Inflammatory macrophage treated with lipopolysaccharide for 1 hour (primary cell): ENCODE results near the gene NLRC4.
A peak's percentile ranks its signal among the peaks of the same experiment; 100 is the strongest.
"Not testable (repeated sequence)": the region's sequence is repeated elsewhere in the genome, so short reads cannot be mapped to it uniquely, and the experiment has no call there.

Source experiments
- DNase-seq, 2 donors: peaks; one replicate each; pipeline ENCODE4 v3.0.0-alpha.2; 2020 to 2022

NLRC4 gene, protein sequence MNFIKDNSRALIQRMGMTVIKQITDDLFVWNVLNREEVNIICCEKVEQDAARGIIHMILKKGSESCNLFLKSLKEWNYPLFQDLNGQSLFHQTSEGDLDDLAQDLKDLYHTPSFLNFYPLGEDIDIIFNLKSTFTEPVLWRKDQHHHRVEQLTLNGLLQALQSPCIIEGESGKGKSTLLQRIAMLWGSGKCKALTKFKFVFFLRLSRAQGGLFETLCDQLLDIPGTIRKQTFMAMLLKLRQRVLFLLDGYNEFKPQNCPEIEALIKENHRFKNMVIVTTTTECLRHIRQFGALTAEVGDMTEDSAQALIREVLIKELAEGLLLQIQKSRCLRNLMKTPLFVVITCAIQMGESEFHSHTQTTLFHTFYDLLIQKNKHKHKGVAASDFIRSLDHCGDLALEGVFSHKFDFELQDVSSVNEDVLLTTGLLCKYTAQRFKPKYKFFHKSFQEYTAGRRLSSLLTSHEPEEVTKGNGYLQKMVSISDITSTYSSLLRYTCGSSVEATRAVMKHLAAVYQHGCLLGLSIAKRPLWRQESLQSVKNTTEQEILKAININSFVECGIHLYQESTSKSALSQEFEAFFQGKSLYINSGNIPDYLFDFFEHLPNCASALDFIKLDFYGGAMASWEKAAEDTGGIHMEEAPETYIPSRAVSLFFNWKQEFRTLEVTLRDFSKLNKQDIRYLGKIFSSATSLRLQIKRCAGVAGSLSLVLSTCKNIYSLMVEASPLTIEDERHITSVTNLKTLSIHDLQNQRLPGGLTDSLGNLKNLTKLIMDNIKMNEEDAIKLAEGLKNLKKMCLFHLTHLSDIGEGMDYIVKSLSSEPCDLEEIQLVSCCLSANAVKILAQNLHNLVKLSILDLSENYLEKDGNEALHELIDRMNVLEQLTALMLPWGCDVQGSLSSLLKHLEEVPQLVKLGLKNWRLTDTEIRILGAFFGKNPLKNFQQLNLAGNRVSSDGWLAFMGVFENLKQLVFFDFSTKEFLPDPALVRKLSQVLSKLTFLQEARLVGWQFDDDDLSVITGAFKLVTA

GRCh38 chr2:32264422-32265105 is at the start of gene NLRC4:
Gene NLRC4, minus strand, starts transcription at chr2:32264886. Its CDS starts 8,111 bp downstream, at chr2:32256775.
- peak; percentile 91 to 96 for DNase-seq

DNA sequence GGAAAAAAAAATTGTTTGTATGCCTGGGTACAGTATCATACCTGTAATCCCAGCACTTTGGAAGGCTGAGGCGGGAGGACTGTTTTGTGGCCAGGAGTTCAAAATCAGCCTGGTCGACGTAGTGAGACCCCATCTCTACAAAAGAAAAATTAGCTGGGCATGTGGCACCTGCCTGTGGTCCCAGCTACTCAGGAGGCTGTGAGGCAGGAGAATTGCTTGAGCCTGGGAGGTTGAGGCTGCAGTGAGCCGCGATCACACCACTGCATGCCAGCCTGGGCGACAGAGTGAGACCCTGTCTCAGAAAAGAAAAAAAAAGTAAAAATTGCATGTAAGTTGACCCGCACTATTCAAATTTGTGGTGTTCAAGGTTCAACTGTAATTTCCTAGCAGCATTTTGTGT is 45.9 kb upstream of the NLRC4 start:
- no peak for DNase-seq

DNA sequence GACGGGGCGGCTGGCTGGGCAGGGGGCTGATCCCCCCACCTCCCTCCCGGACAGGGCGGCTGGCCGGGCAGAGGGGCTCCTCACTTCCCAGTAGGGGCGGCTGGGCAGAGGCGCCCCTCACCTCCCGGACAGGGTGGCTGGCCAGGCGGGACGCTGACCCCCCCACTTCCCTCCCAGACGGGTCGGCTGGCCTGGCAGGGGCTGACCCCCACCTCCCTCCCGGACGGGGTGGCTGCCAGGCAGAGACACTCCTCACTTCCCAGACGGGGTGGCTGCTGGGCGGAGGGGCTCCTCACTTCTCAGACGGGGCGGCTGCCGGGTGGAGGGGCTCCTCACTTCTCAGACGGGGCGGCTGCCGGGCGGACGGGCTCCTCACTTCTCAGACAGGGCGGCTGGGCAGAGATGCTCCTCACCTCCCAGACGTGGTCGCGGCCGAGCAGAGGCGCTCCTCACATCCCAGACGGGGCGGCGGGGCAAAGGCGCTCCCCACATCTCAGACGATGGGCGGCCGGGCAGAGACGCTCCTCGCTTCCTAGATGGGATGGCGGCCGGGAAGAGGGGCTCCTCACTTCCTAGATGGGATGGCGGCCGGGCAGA is 29.4 kb upstream of the NLRC4 start:
- DNase-seq = not testable (repeated sequence)

GRCh38 chr2:32293493-32293892 is 28.8 kb upstream of the NLRC4 start:
- DNase-seq = not testable (repeated sequence)

DNA sequence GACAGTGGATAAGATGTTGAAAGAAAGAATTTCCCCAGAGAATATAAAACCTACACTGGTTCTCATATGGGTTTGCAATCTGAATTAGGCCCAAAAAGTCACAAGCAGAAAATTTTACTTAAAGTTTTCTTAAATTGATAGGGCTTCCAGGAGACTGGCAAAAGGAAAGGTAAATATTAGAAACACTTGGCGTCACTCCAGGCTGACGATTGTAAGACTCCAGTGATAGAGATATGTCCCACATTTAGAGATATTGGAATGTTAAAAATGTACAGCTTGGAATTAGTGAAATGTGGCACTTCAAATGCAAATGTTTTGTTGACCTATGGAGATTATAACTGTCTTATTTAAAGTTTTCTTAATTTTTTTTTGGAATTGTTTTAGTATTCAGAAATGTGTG is 27.1 kb upstream of the NLRC4 start:
- no peak for DNase-seq

DNA sequence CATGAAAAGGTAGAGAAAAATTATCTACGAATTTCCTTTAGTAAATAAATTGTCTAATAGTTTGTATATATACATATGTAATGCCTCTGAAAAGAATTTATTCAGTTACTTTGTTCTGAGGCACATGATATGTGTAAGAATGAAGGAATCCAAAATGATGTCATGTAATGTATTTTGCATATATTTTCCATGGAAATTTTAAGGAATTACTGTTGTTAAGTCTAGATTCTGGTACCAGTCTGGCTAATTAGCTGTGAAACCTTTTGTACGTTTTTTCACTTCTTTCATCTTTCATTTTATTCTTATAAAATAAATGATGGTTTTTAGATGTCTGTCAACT is 25.3 kb upstream of the NLRC4 start:
- DNase-seq = peak in 1 of 2 donors; percentile 62

GRCh38 chr2:32289165-32289999 is 24.7 kb upstream of the NLRC4 start:
- DNase-seq = peak; percentile 81 to 86

DNA sequence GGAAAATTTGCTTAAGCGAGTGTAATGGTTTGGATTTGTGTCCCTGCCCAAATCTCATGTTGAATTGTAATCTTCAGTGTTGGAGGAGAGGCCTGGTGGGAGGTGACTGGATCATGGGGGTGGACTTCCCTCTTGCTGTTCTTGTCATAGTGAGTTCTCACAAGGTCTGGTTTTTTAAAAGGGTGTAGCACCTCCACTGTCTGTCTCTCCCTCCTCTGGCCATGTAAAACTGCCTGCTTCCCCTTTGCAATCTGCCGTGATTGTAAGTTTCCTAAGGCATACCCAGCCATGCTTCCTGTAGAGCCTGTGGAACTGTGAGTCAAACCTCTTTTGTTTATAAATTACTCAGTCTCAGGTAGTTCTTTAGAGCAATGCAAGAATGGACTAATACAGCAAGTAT is 19.6 kb upstream of the NLRC4 start:
- DNase-seq = peak; percentile 48 to 51

- DNase-seq = no peak
These were observed 13.8 kb upstream of the NLRC4 start for GRCh38 chr2:32278478-32278853.

- peak; percentile 89 to 98 for DNase-seq
These were observed 13.2 kb upstream of the NLRC4 start, which contains the start of gene YIPF4 for GRCh38 chr2:32277674-32278477. Gene YIPF4, plus strand, starts transcription at chr2:32277904. Its CDS starts 252 bp downstream, at chr2:32278156.

DNA sequence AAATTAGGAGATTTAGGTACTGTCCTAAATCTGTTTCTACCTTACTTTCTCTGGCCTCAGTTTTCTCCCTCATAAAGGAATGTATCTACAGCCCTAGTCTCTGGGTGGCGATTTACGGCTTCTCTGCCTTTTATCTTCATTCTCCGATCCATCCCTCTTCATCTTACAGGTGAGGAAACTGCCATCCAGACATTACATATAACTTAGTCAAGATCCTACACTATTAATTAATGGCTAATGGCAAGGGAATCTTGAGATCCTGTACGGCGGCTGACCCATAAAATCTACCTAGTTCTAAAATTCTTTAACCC is 12.6 kb upstream of the NLRC4 start:
- DNase-seq = no peak

DNA sequence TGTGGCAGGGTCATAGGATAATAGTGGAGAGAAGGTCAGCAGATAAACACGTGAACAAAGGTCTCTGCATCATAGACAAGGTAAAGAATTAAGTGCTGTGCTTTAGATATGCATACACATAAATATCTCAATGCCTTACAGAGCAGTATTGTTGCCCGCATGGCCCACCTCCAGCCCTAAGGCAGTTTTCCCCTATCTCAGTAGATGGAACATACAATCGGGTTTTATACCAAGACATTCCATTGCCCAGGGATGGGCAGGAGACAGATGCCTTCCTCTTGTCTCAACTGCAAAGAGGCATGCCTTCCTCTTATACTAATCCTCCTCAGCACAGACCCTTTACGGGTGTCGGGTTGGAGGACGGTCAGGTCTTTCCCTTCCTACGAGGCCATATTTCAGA is 11.1 kb upstream of the NLRC4 start:
- not testable (repeated sequence) for DNase-seq

- DNase-seq = no peak
These were observed 9.6 kb upstream of the NLRC4 start for GRCh38 chr2:32274289-32274688.

DNA sequence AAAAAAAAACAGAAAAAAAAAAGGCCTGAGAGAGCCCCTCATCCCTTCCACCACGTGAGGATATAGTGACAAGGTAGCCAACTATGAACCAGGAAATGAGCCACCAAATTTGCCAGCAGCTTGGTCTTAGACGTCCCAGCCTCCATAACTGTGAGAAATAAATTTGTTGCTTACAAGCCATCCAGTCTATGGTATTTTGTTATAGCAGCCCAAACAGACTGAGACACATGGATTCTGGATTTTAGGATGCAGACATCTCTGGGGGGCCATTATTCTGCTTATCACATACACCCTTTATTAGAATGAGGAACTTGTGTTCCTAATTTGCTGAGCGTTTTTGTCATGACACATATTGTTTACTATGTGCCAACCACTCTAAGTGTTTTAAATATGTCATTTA is 7.6 kb upstream of the NLRC4 start:
- DNase-seq = no peak

- no peak for DNase-seq
These were observed 6.4 kb upstream of the NLRC4 start for GRCh38 chr2:32271063-32271462.

DNA sequence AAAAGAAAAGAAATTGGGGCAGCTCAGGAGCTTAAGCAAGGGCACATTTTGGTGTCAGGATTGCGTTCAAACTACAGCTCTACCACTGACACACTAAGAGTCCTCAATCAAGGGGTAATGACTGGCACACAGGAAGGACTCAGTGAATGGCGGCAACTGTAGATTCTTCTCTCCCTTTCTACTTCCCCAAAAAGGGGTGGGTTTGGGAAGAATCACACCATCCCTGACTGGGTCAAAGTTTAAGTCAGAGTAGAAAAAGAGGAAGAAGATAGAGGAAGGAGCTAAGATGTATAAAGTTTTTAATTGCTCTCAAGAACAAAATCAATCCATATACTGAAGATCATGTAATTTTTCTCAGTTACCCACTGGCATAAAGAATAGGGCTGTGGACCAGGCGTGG is 2.6 kb downstream of the NLRC4 start:
- DNase-seq = peak; percentile 83 to 84

GRCh38 chr2:32260376-32260775 is 4.3 kb downstream of the NLRC4 start:
- DNase-seq = no peak

GRCh38 chr2:32258242-32258641 is 6.4 kb downstream of the NLRC4 start:
- DNase-seq = no peak

DNA sequence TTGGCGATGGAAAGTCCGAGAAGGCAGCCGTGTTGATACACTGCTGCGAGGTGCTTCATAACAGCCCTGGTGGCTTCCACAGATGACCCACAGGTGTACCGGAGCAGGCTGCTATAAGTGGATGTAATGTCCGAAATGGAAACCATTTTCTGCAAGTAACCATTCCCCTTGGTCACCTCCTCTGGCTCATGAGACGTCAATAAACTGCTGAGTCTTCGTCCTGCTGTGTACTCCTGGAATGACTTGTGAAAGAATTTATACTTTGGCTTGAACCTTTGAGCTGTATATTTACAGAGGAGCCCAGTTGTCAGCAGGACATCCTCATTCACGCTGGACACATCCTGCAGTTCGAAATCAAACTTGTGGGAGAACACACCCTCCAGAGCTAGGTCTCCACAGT is 14.4 kb downstream of the NLRC4 start:
- no peak for DNase-seq

DNA sequence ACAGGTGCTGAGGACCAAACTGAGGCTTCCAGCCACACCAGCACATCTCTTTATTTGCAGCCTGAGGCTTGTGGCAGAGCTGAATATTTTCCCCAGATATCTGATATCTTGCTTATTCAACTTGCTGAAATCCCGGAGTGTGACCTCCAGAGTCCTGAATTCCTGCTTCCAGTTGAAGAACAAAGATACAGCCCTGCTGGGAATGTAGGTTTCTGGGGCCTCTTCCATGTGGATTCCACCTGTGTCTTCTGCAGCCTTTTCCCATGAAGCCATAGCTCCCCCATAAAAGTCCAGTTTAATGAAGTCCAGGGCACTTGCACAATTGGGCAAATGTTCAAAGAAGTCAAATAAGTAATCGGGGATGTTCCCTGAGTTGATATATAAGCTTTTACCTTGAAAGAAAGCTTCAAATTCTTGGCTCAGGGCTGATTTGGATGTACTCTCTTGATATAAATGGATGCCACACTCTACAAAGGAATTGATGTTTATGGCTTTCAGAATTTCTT is 14.9 kb downstream of the NLRC4 start:
- DNase-seq = no peak

- no peak for DNase-seq
These were observed 16.4 kb downstream of the NLRC4 start for GRCh38 chr2:32248299-32248698.
